Endothelial cell (in vitro differentiated cells): ENCODE results near the gene MYRFL. TPM values are rescaled to one million over a fixed set of nuclear protein-coding genes. Genes with fewer than 3 reads are reported as not detected.

Experiments
- DNase-seq: peaks from one replicate; pipeline ENCODE4 v3.0.0; 2021; ENCODE audit warnings: low spot score
- H3K27ac Mint-ChIP-seq: one replicate; pipeline ENCODE4 v1.8.0; 2021; ENCODE audit warnings: mixed read lengths, inconsistent platforms; ENCODE audit not compliant: unreplicated experiment
- H3K27me3 Mint-ChIP-seq: one replicate; pipeline ENCODE4 v1.8.0; 2021; ENCODE audit warnings: mild to moderate bottlenecking, moderate library complexity, mixed read lengths, inconsistent platforms; ENCODE audit not compliant: unreplicated experiment
- H3K36me3 Mint-ChIP-seq: one replicate; pipeline ENCODE4 v1.8.0; 2021; ENCODE audit warnings: mild to moderate bottlenecking, low read depth, mixed read lengths, inconsistent platforms; ENCODE audit not compliant: unreplicated experiment
- H3K4me1 Mint-ChIP-seq: one replicate; pipeline ENCODE4 v1.8.0; 2021; ENCODE audit warnings: mild to moderate bottlenecking, mixed read lengths, inconsistent platforms; ENCODE audit not compliant: unreplicated experiment
- H3K4me3 Mint-ChIP-seq: one replicate; pipeline ENCODE4 v1.8.0; 2021; ENCODE audit warnings: mild to moderate bottlenecking, mixed read lengths, inconsistent platforms; ENCODE audit not compliant: unreplicated experiment
- H3K9me3 Mint-ChIP-seq: one replicate; pipeline ENCODE4 v1.8.0; 2021; ENCODE audit warnings: mixed read lengths, inconsistent platforms; ENCODE audit not compliant: unreplicated experiment
- total RNA-seq: library from RNA; stranded (reverse); fragmentation: NEBNext Ultra II Directional; extraction: Animal tissue kit (Norgen Biotek cat#: 25700); gene quantifications from one replicate; pipeline ENCODE4 v1.2.1, GENCODE V29; 2021; ENCODE audit not compliant: unreplicated experiment
- TF ChIP-seq, protein P1 (sequence below): fragments of 200-600 bp; sonication (generic); IDR thresholded peaks from one replicate; pipeline ENCODE4 v1.5.0; 2021; ENCODE audit warnings: antibody characterized with exemption; ENCODE audit not compliant: unreplicated experiment

MYRFL gene
- total RNA-seq, 1 donor from 2014 or later: 0.69 TPM

DNA sequence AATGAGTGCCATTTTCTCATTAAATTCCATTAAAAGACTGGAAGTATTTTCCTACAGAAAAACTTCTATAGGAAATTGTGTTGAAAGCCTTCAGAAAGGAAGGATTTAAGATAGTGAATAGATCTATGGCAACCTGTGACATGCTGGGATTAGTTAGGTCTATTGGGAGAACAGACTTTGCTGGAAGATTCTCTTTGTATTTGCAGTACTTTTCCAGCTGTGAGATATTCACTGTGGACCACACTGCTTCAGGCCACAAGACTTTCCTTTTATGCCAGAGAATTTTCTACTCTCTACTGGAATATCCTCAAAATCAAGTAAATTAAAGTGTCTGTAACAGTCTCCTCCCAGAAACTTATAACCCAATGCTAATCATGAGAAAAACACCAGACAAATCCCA is 136.2 kb downstream of the MYRFL start:
- H3K36me3 Mint-ChIP-seq: no peaks in the 10 kb centered on the region
- H3K4me3 Mint-ChIP-seq: no peak overlapping the region
- TF ChIP-seq, protein P1, sequence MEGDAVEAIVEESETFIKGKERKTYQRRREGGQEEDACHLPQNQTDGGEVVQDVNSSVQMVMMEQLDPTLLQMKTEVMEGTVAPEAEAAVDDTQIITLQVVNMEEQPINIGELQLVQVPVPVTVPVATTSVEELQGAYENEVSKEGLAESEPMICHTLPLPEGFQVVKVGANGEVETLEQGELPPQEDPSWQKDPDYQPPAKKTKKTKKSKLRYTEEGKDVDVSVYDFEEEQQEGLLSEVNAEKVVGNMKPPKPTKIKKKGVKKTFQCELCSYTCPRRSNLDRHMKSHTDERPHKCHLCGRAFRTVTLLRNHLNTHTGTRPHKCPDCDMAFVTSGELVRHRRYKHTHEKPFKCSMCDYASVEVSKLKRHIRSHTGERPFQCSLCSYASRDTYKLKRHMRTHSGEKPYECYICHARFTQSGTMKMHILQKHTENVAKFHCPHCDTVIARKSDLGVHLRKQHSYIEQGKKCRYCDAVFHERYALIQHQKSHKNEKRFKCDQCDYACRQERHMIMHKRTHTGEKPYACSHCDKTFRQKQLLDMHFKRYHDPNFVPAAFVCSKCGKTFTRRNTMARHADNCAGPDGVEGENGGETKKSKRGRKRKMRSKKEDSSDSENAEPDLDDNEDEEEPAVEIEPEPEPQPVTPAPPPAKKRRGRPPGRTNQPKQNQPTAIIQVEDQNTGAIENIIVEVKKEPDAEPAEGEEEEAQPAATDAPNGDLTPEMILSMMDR: no peak
- no peak for DNase-seq
- peaks cover 19% of the 10 kb centered on the region for H3K4me1 Mint-ChIP-seq
- no peaks in the 10 kb centered on the region for H3K27me3 Mint-ChIP-seq
- H3K27ac Mint-ChIP-seq: no peak overlapping the region
- no peaks in the 10 kb centered on the region for H3K9me3 Mint-ChIP-seq

DNA sequence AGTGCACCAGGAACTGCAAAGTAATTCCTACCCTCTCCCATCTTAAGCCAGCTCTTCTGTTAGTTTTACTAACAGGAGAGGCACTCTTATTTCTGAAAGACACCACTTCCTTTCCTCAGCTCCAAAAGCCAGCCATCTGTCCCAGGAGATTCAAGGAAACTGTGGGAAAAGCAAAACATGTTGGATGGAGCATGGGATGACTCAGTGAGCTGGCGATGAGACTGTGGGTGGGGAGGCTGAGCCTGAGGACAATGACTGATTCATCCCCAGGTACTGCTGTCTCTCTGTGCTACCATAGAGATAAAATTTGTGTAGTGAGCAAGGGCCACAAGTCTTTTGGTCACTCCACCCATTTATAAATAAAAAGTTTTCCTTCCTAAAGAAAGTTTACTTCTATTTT is 141.4 kb downstream of the MYRFL start:
- peaks cover 20% of the 10 kb centered on the region for H3K4me1 Mint-ChIP-seq
- peak overlapping the region; percentile 95 for H3K27ac Mint-ChIP-seq
- no peak overlapping the region for H3K4me3 Mint-ChIP-seq
- H3K9me3 Mint-ChIP-seq: no peaks in the 10 kb centered on the region
- H3K27me3 Mint-ChIP-seq: peaks cover 2% of the 10 kb centered on the region
- peak; percentile 13 for DNase-seq
- TF ChIP-seq, protein P1: no peak
- H3K36me3 Mint-ChIP-seq: no peaks in the 10 kb centered on the region

DNA sequence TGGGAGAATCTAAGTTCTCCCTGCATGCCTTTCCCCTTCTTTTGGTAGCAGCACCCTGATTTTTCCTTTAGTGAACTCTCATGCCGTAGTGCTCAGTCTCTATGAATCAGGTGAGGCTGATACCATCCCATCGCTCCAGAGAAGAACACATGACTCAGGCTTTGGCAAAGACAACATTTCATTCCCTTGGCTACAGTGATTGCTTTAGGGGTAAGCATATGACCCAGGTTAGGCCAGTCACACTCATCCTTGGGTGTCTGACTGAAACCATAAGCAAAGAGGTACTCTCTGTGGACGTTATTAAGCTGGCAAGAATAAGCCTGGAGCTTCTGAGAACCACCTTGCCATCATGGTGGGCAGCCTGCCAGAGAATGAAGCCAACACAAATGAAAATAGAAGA is 141.8 kb downstream of the MYRFL start:
- H3K9me3 Mint-ChIP-seq: no peaks in the 10 kb centered on the region
- peak overlapping the region; percentile 93 for H3K27ac Mint-ChIP-seq
- peaks cover 20% of the 10 kb centered on the region for H3K4me1 Mint-ChIP-seq
- no peak overlapping the region for H3K4me3 Mint-ChIP-seq
- no peaks in the 10 kb centered on the region for H3K36me3 Mint-ChIP-seq
- H3K27me3 Mint-ChIP-seq: peaks cover 2% of the 10 kb centered on the region
- no peak for DNase-seq
- TF ChIP-seq, protein P1: no peak

DNA sequence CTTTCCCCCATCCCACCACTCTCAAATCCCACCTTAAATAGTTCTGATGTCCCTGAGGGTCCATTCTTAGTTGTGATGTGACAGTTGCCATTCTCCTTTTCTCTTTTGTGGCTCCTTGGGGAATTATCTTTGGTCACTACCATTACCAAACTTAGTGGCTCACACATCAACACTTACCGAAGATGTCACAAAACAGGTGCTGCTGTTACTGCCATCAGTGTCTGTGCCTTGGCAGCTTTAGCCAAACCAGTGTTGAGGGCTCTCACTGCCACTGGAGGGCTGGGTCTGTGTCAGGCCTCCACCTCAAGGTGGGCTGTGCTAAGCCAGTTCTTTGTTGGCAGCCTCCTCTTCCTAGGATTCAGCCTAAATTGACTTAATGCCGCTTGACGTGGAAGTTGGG is 144.0 kb downstream of the MYRFL start:
- no peak overlapping the region for H3K27ac Mint-ChIP-seq
- no peaks in the 10 kb centered on the region for H3K36me3 Mint-ChIP-seq
- no peak for DNase-seq
- H3K27me3 Mint-ChIP-seq: peaks cover 2% of the 10 kb centered on the region
- H3K4me3 Mint-ChIP-seq: no peak overlapping the region
- no peaks in the 10 kb centered on the region for H3K9me3 Mint-ChIP-seq
- TF ChIP-seq, protein P1: no peak
- H3K4me1 Mint-ChIP-seq: peaks cover 20% of the 10 kb centered on the region

DNA sequence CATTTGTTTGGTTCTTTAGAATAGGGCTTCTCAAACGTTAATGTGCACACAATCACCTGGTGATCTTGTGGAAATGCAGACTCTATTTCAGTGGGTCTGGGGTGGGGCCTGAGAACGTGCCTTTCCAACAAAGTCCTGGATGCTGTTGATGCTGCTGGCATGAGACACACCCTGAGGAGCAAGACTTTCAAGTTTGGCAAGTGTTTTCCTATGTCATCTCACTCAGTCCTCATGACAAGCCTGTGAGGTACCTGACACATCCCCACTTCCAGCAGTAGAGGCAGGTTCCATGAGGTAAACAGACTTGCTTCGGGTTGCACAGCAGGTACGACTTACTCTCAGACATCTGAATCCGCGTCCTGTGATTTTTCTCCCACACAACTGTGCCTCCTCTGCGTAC is 147.1 kb downstream of the MYRFL start:
- DNase-seq: no peak
- TF ChIP-seq, protein P1: no peak
- Mint-ChIP-seq H3K4me1 (peaks cover 6% of the 10 kb centered on the region), H3K4me3 (no peak overlapping the region), H3K9me3 (no peaks in the 10 kb centered on the region), H3K27ac (no peak overlapping the region), H3K27me3 (peaks cover 2% of the 10 kb centered on the region), H3K36me3 (no peaks in the 10 kb centered on the region)
